Mesenchymal stem cell (in vitro differentiated cells and primary cell): ENCODE data around the gene TBC1D16.
A peak's percentile ranks its signal among the peaks of the same experiment; 100 is the strongest.

Source experiments
- DNase-seq: peaks from one replicate; pipeline ENCODE4 v3.0.0-alpha.2; 2013
- H2AFZ ChIP-seq: one replicate; pipeline ENCODE4 v1.6.1; 2013; ENCODE audit warnings: low read depth, mild to moderate bottlenecking, control low read depth, inconsistent platforms, low read length, moderate library complexity
- H2AK5ac ChIP-seq: 2 replicates; pipeline ENCODE4 v1.6.1; 2013; ENCODE audit warnings: low read length, moderate library complexity, mild to moderate bottlenecking, inconsistent platforms; ENCODE audit not compliant: severe bottlenecking
- H2BK120ac ChIP-seq: one replicate; pipeline ENCODE4 v1.6.1; 2013; ENCODE audit warnings: low read depth, mild to moderate bottlenecking, inconsistent platforms, low read length, moderate library complexity
- H2BK12ac ChIP-seq, 2 experiments: one replicate each; pipeline ENCODE4 v1.6.1; 2013; ENCODE audit warnings: inconsistent platforms in 2 of 2, low read length in 2 of 2, mild to moderate bottlenecking in 2 of 2, moderate library complexity in 2 of 2, control low read depth in 1 of 2
- H2BK15ac ChIP-seq: one replicate; pipeline ENCODE4 v1.6.1; 2013; ENCODE audit warnings: mild to moderate bottlenecking, low read depth, inconsistent platforms; ENCODE audit not compliant: poor library complexity, severe bottlenecking
- H2BK5ac ChIP-seq: 2 replicates; pipeline ENCODE4 v1.6.1; 2013; ENCODE audit warnings: low read depth, mild to moderate bottlenecking, low read length, control low read depth, inconsistent platforms; ENCODE audit not compliant: poor library complexity, severe bottlenecking
- H3K14ac ChIP-seq, 2 experiments: one replicate each; pipeline ENCODE4 v1.6.1; 2013; ENCODE audit warnings: inconsistent platforms in 2 of 2, low read length in 2 of 2, control low read depth in 1 of 2, mild to moderate bottlenecking in 1 of 2, moderate library complexity in 1 of 2
- H3K18ac ChIP-seq, 2 experiments: one replicate each; pipeline ENCODE4 v1.6.1; 2013; ENCODE audit warnings: inconsistent platforms in 2 of 2, low read length in 2 of 2, control low read depth in 1 of 2, low read depth in 1 of 2, mild to moderate bottlenecking in 1 of 2
- H3K23ac ChIP-seq, 2 experiments: one replicate each; pipeline ENCODE4 v1.6.1; 2013; ENCODE audit warnings: inconsistent platforms in 2 of 2, low read length in 2 of 2, mild to moderate bottlenecking in 2 of 2, moderate library complexity in 2 of 2, control low read depth in 1 of 2
- H3K27ac ChIP-seq: 2 replicates; pipeline ENCODE4 v1.5.1; 2013; ENCODE audit warnings: mild to moderate bottlenecking, moderate library complexity, low read length, control low read depth, inconsistent platforms; ENCODE audit not compliant: poor library complexity, severe bottlenecking
- H3K27me3 ChIP-seq, 2 experiments: 2 replicates each; pipeline versions ENCODE4 v1.6.1 to v1.7.0; 2013; ENCODE audit warnings: low read length in 2 of 2, mild to moderate bottlenecking in 2 of 2, moderate library complexity in 2 of 2, control low read depth in 1 of 2, inconsistent platforms in 1 of 2; ENCODE audit not compliant: control insufficient read depth in 1 of 2, insufficient read depth in 1 of 2
- H3K36me3 ChIP-seq, 2 experiments: 2 replicates each; pipeline versions ENCODE4 v1.6.1 to v1.7.0; 2013; ENCODE audit warnings: low read length in 2 of 2, control low read depth in 1 of 2, inconsistent platforms in 1 of 2, low read depth in 1 of 2, mild to moderate bottlenecking in 1 of 2; ENCODE audit not compliant: insufficient read depth in 2 of 2, control insufficient read depth in 1 of 2
- H3K4ac ChIP-seq, 2 experiments: one replicate each; pipeline ENCODE4 v1.6.1; 2013; ENCODE audit warnings: inconsistent platforms in 2 of 2, low read length in 2 of 2, mild to moderate bottlenecking in 2 of 2, moderate library complexity in 2 of 2, control low read depth in 1 of 2, low read depth in 1 of 2
- H3K4me1 ChIP-seq: 2 replicates; pipeline ENCODE4 v1.6.1; 2013; ENCODE audit warnings: low read depth, low read length, control low read depth; ENCODE audit not compliant: control insufficient read depth, insufficient read depth
- H3K4me2 ChIP-seq: 2 replicates; pipeline ENCODE4 v1.6.1; 2013; ENCODE audit warnings: low read length, mild to moderate bottlenecking, inconsistent platforms; ENCODE audit not compliant: poor library complexity, severe bottlenecking
- H3K4me3 ChIP-seq, 2 experiments: 2 replicates each; pipeline versions ENCODE4 v1.5.1 to v1.7.0; 2013; ENCODE audit warnings: low read length in 2 of 2, mild to moderate bottlenecking in 2 of 2, control low read depth in 1 of 2, low read depth in 1 of 2; ENCODE audit not compliant: insufficient read depth in 1 of 2
- H3K79me1 ChIP-seq: replicated peaks from 2 replicates; pipeline ENCODE4 v1.6.1; 2013; ENCODE audit warnings: mild to moderate bottlenecking, control low read depth, low read length, inconsistent platforms; ENCODE audit not compliant: poor library complexity, severe bottlenecking
- H3K9ac ChIP-seq: 2 replicates; pipeline ENCODE4 v1.7.0; 2013; ENCODE audit warnings: mild to moderate bottlenecking, low read length, moderate library complexity
- H3K9me3 ChIP-seq: 2 replicates; pipeline ENCODE4 v1.7.0; 2013; ENCODE audit warnings: mild to moderate bottlenecking, low read length; ENCODE audit not compliant: control insufficient read depth
- H4K8ac ChIP-seq: one replicate; pipeline ENCODE4 v1.6.1; 2013; ENCODE audit warnings: inconsistent platforms, mild to moderate bottlenecking, low read length, moderate library complexity
- H4K91ac ChIP-seq: one replicate; pipeline ENCODE4 v1.6.1; 2013; ENCODE audit warnings: mild to moderate bottlenecking, low read length, inconsistent platforms
- WGBS: methylation state at CpG from one replicate; pipeline ENCODE4 v1.1.7; 2013; ENCODE audit warnings: mixed read lengths; 5-methylcytosine and 5-hydroxymethylcytosine counted together

TBC1D16 gene

DNA sequence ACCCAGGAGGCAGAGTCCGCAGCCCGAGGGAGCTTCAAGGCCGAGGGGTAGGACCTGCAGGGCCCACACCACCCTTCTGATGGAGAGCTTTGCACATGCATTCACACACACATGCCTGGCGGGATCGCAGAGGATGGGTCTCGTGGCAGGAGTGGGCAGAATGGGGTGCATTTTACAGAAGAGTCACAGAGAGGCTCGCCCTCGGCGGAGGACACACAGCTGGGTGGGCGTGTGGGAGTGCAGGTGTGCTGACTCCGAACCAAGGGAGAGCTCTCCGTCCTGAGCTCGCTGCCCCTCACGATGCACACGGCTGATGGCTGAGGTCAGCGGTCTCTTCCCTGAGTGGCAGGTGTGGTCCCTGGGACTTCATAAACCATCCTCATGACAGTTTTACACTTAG lies 99.6 kb downstream of the TBC1D16 start:
- Histone ChIP-seq H2BK5ac (no peak overlapping the region), H3K9ac (no peak overlapping the region), H3K14ac (no peak overlapping the region), H3K4me1 (peaks cover 11% of the 10 kb centered on the region), H2BK15ac (no peak overlapping the region), H3K18ac (no peak overlapping the region), H2AFZ (no peak overlapping the region), H4K91ac (no peak overlapping the region), H3K23ac (no peak overlapping the region), H2BK12ac (no peak overlapping the region), H3K79me1 (no peaks in the 10 kb centered on the region), H2AK5ac (no peak overlapping the region), H4K8ac (no peak overlapping the region), H3K9me3 (no peaks in the 10 kb centered on the region), H2BK120ac (no peak overlapping the region), H3K4me3 (no peak overlapping the region), H3K4ac (no peak overlapping the region), H3K27me3 (peaks cover 16 to 22% of the 10 kb centered on the region in 2 experiments), H3K27ac (no peak overlapping the region), H3K36me3 (peaks cover 25 to 31% of the 10 kb centered on the region in 2 experiments), H3K4me2 (no peak overlapping the region)
- 81% methylated on average over 16 of the region's 16 CpGs for WGBS
- no peak for DNase-seq

DNA sequence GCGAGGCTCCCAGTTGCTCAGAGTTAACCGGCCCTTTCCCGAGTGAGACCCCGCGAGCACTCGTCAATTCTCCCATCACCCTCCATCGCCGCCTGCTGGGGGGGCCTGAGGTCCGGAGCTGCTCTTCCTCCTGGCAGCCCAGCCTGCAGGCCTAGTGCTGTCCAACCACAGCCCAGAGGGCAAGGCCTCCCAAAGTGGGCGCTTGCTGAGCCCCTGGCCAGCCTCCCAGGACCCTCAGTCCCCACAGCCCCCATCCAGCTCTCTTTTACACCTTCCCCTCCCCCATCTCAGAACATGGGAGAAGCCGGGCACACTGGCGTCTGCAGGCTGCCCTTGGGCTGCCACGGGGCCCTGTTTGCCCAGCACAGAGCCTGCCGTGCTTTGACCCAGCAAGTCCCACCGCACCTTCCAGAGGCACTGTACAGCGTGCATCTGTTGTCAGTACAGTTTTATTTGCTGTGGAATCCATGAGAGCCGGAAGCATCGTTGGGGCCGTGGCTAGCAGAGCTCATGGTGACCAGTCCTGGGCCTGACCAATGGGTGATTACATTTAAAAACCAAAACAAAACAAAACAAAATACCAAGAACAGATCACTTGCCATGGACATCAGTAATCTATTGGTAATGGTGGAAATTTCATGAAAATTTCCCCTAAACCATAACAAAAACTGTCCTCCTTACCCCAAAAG lies 100.3 kb downstream of the TBC1D16 start:
- Histone ChIP-seq H4K91ac (no peak overlapping the region), H3K4me1 (peaks cover 11% of the 10 kb centered on the region), H3K27me3 (peaks cover 23 to 29% of the 10 kb centered on the region in 2 experiments), H3K79me1 (no peaks in the 10 kb centered on the region), H3K4ac (no peak overlapping the region), H3K9ac (no peak overlapping the region), H4K8ac (no peak overlapping the region), H3K4me2 (no peak overlapping the region), H2BK12ac (no peak overlapping the region), H2BK120ac (no peak overlapping the region), H3K9me3 (no peaks in the 10 kb centered on the region), H2AK5ac (no peak overlapping the region), H3K18ac (no peak overlapping the region), H2AFZ (no peak overlapping the region), H3K4me3 (no peak overlapping the region), H3K14ac (peak overlapping the region in 1 of 2 experiments; percentile 70), H2BK5ac (no peak overlapping the region), H3K36me3 (peaks cover 19 to 23% of the 10 kb centered on the region in 2 experiments), H3K23ac (no peak overlapping the region), H3K27ac (no peak overlapping the region), H2BK15ac (no peak overlapping the region)
- no peak for DNase-seq
- WGBS: 79% methylated on average over 19 of the region's 19 CpGs

DNA sequence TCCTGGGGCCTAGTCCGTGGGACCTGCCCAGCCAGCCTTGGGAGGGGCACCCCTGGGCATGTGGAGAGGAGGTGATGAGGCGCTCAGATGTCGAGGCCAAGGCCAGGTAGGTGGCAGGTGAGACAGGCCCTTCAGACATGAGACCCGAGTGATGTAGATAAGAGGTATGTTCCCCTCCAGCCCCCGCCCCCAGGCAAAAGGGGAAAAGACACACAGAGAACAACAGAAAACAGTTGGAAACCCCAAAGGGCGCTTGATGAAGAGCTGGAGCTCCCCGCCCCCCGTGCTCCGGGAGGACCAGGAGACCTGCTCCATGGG lies 101.1 kb downstream of the TBC1D16 start:
- Histone ChIP-seq H4K8ac (no peak overlapping the region), H2BK120ac (no peak overlapping the region), H3K9me3 (no peaks in the 10 kb centered on the region), H3K4ac (no peak overlapping the region), H3K23ac (no peak overlapping the region), H3K27me3 (peaks cover 25 to 34% of the 10 kb centered on the region in 2 experiments), H2BK15ac (no peak overlapping the region), H3K9ac (no peak overlapping the region), H3K18ac (no peak overlapping the region), H2AFZ (no peak overlapping the region), H3K14ac (no peak overlapping the region), H2BK5ac (no peak overlapping the region), H4K91ac (no peak overlapping the region), H2AK5ac (no peak overlapping the region), H3K4me2 (no peak overlapping the region), H3K79me1 (no peaks in the 10 kb centered on the region), H3K27ac (no peak overlapping the region), H3K4me1 (peaks cover 16% of the 10 kb centered on the region), H2BK12ac (no peak overlapping the region), H3K4me3 (no peak overlapping the region), H3K36me3 (peaks cover 11 to 16% of the 10 kb centered on the region in 2 experiments)
- no peak for DNase-seq
- WGBS: 81% methylated on average over 9 of the region's 9 CpGs

DNA sequence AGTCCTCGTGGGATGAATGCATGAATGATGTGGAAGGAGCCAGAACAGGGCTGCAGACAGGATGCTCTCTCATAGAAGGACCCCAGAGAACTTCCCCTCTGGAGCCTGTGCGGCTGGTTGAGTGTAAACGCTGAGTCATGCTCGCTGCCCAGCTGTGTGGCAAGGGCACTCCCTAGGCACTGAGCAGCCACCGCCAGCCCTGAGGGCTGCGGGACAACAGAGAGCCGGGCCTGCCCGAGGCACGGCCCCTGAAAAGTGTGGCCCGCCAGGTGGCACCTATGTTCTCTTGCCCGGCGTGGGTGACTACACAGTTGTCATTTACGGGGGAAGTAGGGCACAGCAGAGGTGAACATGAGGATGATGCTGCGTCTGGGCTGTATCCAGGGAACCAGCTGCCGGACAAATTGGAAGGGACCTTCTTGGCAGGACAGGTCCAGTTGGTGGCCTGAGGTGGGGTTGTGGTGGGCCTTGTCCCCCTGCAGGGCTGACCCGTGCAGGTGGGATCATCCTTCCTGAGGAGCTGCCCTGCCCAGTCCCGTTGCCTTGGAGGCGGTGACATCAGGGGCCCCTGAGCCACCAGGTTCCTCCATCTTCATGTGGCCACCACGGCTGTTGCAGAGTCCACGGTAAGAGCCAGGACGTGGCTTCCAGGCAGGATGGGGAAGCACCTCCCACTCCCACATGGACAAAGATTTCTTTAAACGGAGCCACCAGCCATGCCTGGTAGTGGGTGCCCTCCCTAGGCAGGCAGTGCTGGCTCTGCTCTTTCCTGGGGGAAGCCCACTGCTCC lies 101.6 kb downstream of the TBC1D16 start:
- peaks cover 6 to 11% of the 10 kb centered on the region in 2 experiments for H3K36me3 ChIP-seq
- H2BK15ac ChIP-seq: no peak overlapping the region
- no peaks in the 10 kb centered on the region for H3K79me1 ChIP-seq
- H2AK5ac ChIP-seq: no peak overlapping the region
- no peak overlapping the region for H3K4me3 ChIP-seq
- peak overlapping the region in 1 of 2 experiments; percentile 41 for H3K4ac ChIP-seq
- H3K4me2 ChIP-seq: no peak overlapping the region
- H3K27me3 ChIP-seq: peaks cover 31 to 40% of the 10 kb centered on the region in 2 experiments
- no peak overlapping the region for H3K23ac ChIP-seq
- H3K27ac ChIP-seq: no peak overlapping the region
- H4K91ac ChIP-seq: peak overlapping the region; percentile 47
- peak; percentile 33 for DNase-seq
- no peak overlapping the region for H2BK5ac ChIP-seq
- no peaks in the 10 kb centered on the region for H3K9me3 ChIP-seq
- peaks cover 16% of the 10 kb centered on the region for H3K4me1 ChIP-seq
- no peak overlapping the region for H3K14ac ChIP-seq
- H2AFZ ChIP-seq: no peak overlapping the region
- no peak overlapping the region for H2BK120ac ChIP-seq
- H4K8ac ChIP-seq: peak overlapping the region; percentile 35
- H3K18ac ChIP-seq: peak overlapping the region in 1 of 2 experiments; percentile 30
- 87% methylated on average over 22 of the region's 22 CpGs for WGBS
- H3K9ac ChIP-seq: no peak overlapping the region
- H2BK12ac ChIP-seq: peak overlapping the region in 1 of 2 experiments; percentile 28
